Erythroblast (primary cell): Measurements from ENCODE around the gene RAB11FIP4.

Source experiments
- GATA1 ChIP-seq: IDR thresholded peaks from 2 replicates; pipeline ENCODE4 v1.6.1; 2011; ENCODE audit warnings: low read depth, mild to moderate bottlenecking, control low read depth, low read length, moderate library complexity
- POLR2A ChIP-seq: IDR thresholded peaks from 2 replicates; pipeline ENCODE4 v1.6.1; 2011; ENCODE audit warnings: mild to moderate bottlenecking, low read length

- TF ChIP-seq POLR2A, result no peak
- TF ChIP-seq GATA1, result no peak
These were observed 181.6 kb downstream of the RAB11FIP4 start for GRCh38 chr17:31573047-31573446.
